Renal pelvis (tissue), 12 donors: Measurements from ENCODE around the gene FAM200C. TPM values are rescaled to one million over a fixed set of nuclear protein-coding genes. Genes with fewer than 3 reads are reported as not detected.
"Not testable (repeated sequence)": the region's sequence is repeated elsewhere in the genome, so short reads cannot be mapped to it uniquely, and the experiment has no call there.

Source experiments
- DNase-seq: peaks from one replicate; pipeline ENCODE4 v3.0.0-alpha.2; 2013
- long read RNA-seq, 16 experiments: transcript quantifications; one replicate each; lab custom pipeline, GENCODE V29; 2026
- polyA plus RNA-seq, 3 donors: library from polyadenylated mRNA; unstranded; fragments of 120-200 nt; gene quantifications; one replicate each; pipeline ENCODE4 v1.2.1, GENCODE V29; 2013; ENCODE audit not compliant: insufficient read length in 3 of 3

FAM200C gene
- polyA plus RNA-seq: 10 to 100 TPM; 13.1 to 16.7 (median 16.7) TPM
- long read RNA-seq, donor 1, transcript ZBED8-201 (2 exons, 2,851 nt): major isoform, 9 of 9 reads
- long read RNA-seq, donor 1, partial matches to known transcripts: 0 of 9 reads
- long read RNA-seq, donor 1, other reads (novel, unspliced or antisense): 0 of 9 reads
- long read RNA-seq, donor 2, transcript ZBED8-201 (2 exons, 2,851 nt): major isoform, 13 of 30 reads
- long read RNA-seq, donor 2, partial matches to known transcripts: 17 of 30 reads
- long read RNA-seq, donor 2, other reads (novel, unspliced or antisense): 0 of 30 reads
- long read RNA-seq, donor 3, transcript ZBED8-201 (2 exons, 2,851 nt): major isoform, 11 of 11 reads
- long read RNA-seq, donor 3, partial matches to known transcripts: 0 of 11 reads
- long read RNA-seq, donor 3, other reads (novel, unspliced or antisense): 0 of 11 reads
- long read RNA-seq, donor 4, transcript ZBED8-201 (2 exons, 2,851 nt): major isoform, 8 of 8 reads
- long read RNA-seq, donor 4, partial matches to known transcripts: 0 of 8 reads
- long read RNA-seq, donor 4, other reads (novel, unspliced or antisense): 0 of 8 reads
- long read RNA-seq, donor 5, partial matches to known transcripts: 0 of 2 reads
- long read RNA-seq, donor 5, other reads (novel, unspliced or antisense): 0 of 2 reads
- long read RNA-seq, donor 6, transcript ZBED8-201 (2 exons, 2,851 nt): major isoform, 11 of 12 reads
- long read RNA-seq, donor 6, partial matches to known transcripts: 0 of 12 reads
- long read RNA-seq, donor 6, other reads (novel, unspliced or antisense): 0 of 12 reads
- long read RNA-seq, donor 7, transcript ZBED8-201 (2 exons, 2,851 nt): major isoform, 5 of 5 reads
- long read RNA-seq, donor 7, partial matches to known transcripts: 0 of 5 reads
- long read RNA-seq, donor 7, other reads (novel, unspliced or antisense): 0 of 5 reads
- long read RNA-seq, donor 8, transcript ZBED8-201 (2 exons, 2,851 nt): major isoform, 6 of 11 reads
- long read RNA-seq, donor 8, partial matches to known transcripts: 5 of 11 reads
- long read RNA-seq, donor 8, other reads (novel, unspliced or antisense): 0 of 11 reads
- long read RNA-seq, donor 9, transcript ZBED8-201 (2 exons, 2,851 nt): major isoform, 13 of 13 reads
- long read RNA-seq, donor 9, partial matches to known transcripts: 0 of 13 reads
- long read RNA-seq, donor 9, other reads (novel, unspliced or antisense): 0 of 13 reads
- long read RNA-seq, donor 10, transcript ZBED8-201 (2 exons, 2,851 nt): major isoform, 8 of 8 reads
- long read RNA-seq, donor 10, partial matches to known transcripts: 0 of 8 reads
- long read RNA-seq, donor 10, other reads (novel, unspliced or antisense): 0 of 8 reads
- long read RNA-seq, donor 11, transcript ZBED8-201 (2 exons, 2,851 nt): major isoform, 6 of 6 reads
- long read RNA-seq, donor 11, partial matches to known transcripts: 0 of 6 reads
- long read RNA-seq, donor 11, other reads (novel, unspliced or antisense): 0 of 6 reads
- long read RNA-seq, donor 12, transcript ZBED8-201 (2 exons, 2,851 nt): major isoform, 7 of 8 reads
- long read RNA-seq, donor 12, partial matches to known transcripts: 0 of 8 reads
- long read RNA-seq, donor 12, other reads (novel, unspliced or antisense): 0 of 8 reads
- long read RNA-seq, donor 13, partial matches to known transcripts: 0 of 2 reads
- long read RNA-seq, donor 13, other reads (novel, unspliced or antisense): 0 of 2 reads
- long read RNA-seq, donor 14, transcript ZBED8-201 (2 exons, 2,851 nt): major isoform, 5 of 21 reads
- long read RNA-seq, donor 14, partial matches to known transcripts: 16 of 21 reads
- long read RNA-seq, donor 14, other reads (novel, unspliced or antisense): 0 of 21 reads
- long read RNA-seq, donor 15, transcript ZBED8-201 (2 exons, 2,851 nt): major isoform, 15 of 15 reads
- long read RNA-seq, donor 15, partial matches to known transcripts: 0 of 15 reads
- long read RNA-seq, donor 15, other reads (novel, unspliced or antisense): 0 of 15 reads
- long read RNA-seq, donor 16, transcript ZBED8-201 (2 exons, 2,851 nt): major isoform, 6 of 6 reads
- long read RNA-seq, donor 16, partial matches to known transcripts: 0 of 6 reads
- long read RNA-seq, donor 16, other reads (novel, unspliced or antisense): 0 of 6 reads

GRCh38 chr5:160399402-160400353 is at the start of gene FAM200C:
Gene FAM200C, minus strand, starts transcription at chr5:160400054. Its CDS starts 4,564 bp downstream, at chr5:160395490.
- peak; percentile 95 for DNase-seq

- DNase-seq: no peak
Measured at GRCh38 chr5:160449458-160449857, 49.6 kb upstream of the FAM200C start.

GRCh38 chr5:160448886-160449285 is 49.0 kb upstream of the FAM200C start:
- no peak for DNase-seq

- DNase-seq: no peak
Measured at GRCh38 chr5:160445751-160446150, 45.9 kb upstream of the FAM200C start.

GRCh38 chr5:160445132-160445531 is 45.3 kb upstream of the FAM200C start:
- no peak for DNase-seq

GRCh38 chr5:160444407-160444806 is 44.6 kb upstream of the FAM200C start:
- DNase-seq: no peak

GRCh38 chr5:160442824-160443431 is 43.1 kb upstream of the FAM200C start:
- no peak for DNase-seq

- DNase-seq: no peak
Measured at GRCh38 chr5:160441311-160441781, 41.5 kb upstream of the FAM200C start.

- peak; percentile 80 for DNase-seq
Measured at GRCh38 chr5:160439205-160439600, 39.3 kb upstream of the FAM200C start.

- peak; percentile 57 for DNase-seq
Measured at GRCh38 chr5:160438316-160439204, 38.7 kb upstream of the FAM200C start.

GRCh38 chr5:160437271-160437670 is 37.4 kb upstream of the FAM200C start:
- no peak for DNase-seq

- not testable (repeated sequence) for DNase-seq
Measured at GRCh38 chr5:160436661-160437060, 36.8 kb upstream of the FAM200C start.

- no peak for DNase-seq
Measured at GRCh38 chr5:160436017-160436416, 36.2 kb upstream of the FAM200C start.

GRCh38 chr5:160435532-160435931 is 35.7 kb upstream of the FAM200C start:
- DNase-seq: no peak

- peak; percentile 93 for DNase-seq
Measured at GRCh38 chr5:160434022-160434531, 34.2 kb upstream of the FAM200C start.

GRCh38 chr5:160432787-160433186 is 32.9 kb upstream of the FAM200C start:
- no peak for DNase-seq

GRCh38 chr5:160432196-160432595 is 32.3 kb upstream of the FAM200C start:
- DNase-seq: no peak
